ENCODE results near the gene CISTR. TPM values are rescaled to one million over a fixed set of nuclear protein-coding genes. Genes with fewer than 3 reads are reported as not detected.

The CISTR gene
- total and polyA plus RNA-seq, 2 experiments from 2014 or later: not detected

DNA sequence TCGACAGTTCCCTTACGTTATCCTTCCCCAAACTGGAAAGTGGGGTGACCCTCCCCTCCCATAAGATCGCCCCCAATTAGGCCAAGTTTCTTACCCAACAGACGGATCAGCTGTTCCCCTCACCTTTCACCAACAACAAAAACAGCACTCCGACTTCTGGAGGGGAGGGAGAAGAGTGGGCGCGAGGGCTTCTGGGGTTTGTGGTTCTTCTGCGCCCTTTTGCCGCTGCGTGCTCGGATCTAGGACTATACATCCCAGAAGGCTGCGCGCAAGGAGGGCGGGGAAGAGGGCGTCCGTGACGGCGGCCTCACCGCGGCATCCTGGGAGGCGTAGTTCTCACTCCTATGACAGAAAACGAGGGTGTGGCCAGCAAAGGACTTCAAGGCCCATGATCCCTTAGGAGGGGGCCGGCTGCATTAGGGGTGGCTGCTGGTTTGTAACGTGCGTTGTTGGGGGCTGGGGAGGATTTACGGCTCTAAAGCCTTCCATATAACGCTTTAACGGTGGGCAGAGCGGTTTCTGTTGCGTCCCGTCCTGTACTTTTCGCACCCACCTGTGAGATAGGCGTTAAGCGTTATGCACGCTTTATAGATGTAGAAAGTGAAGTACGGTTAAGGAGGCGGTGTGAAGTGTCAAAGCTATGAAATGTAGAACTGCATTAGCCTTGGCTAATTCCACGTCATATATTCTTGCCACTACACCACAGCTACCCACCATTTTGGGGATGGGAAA is 24.3 kb downstream of the CISTR start, which contains the start of gene CALCOCO1 (continued):
- no peak for TF ChIP-seq ZNF462 (CRISPR knock-in tag; IDR thresholded peaks at IDR 0.05)
- no peak for TF ChIP-seq NANOG (IDR thresholded peaks at IDR 0.05; ENCODE audit: borderline replicate concordance)
- TF ChIP-seq REST (IDR thresholded peaks at IDR 0.05; ENCODE audit: unreplicated experiment): no peak

DNA sequence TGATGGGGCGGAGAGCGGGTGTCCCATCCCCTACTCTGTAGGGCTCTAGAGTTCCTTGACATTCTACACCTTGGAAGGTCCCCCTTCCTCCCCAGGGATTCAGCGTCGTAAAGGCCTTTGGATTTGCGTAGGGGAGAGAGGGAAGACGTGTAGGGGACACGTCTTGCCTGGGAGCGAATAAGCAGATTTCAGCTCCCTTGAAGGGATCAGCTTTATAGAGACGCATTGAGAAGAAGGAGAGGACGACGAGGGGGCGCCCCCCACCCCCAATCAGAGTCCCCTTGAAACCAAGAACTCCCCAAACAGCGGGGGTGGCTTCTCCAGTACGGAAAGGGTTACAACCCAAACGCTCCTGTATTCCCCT is 24.9 kb downstream of the CISTR start:
- Histone ChIP-seq H3K79me2 (replicated peaks; ENCODE audit: insufficient read depth) (no peaks in the 10 kb centered on the region), H3K36me3 (ENCODE audit: insufficient read depth) (no peaks in the 10 kb centered on the region), H3K4me1 (ENCODE audit: insufficient read depth) (peaks cover 8% of the 10 kb centered on the region; the same call in 1 of the 2 replicates), H2AFZ (peak overlapping the region; percentile 7; the same call in 1 of the 2 replicates), H3K27ac (ENCODE audit: low read depth) (no peak overlapping the region), H3K4me2 (peak overlapping the region; percentile 73), H4K20me1 (replicated peaks; ENCODE audit: insufficient read depth) (no peaks in the 10 kb centered on the region), H3K4me3 (peak overlapping the region; percentile 58), H3K27me3 (ENCODE audit: insufficient read depth) (no peaks in the 10 kb centered on the region; the same call in 1 of the 2 replicates), H3K9me2 (ENCODE audit: insufficient read depth) (no peaks in the 10 kb centered on the region), H3F3A (replicated peaks; ENCODE audit: low read depth) (no peaks in the 10 kb centered on the region)
- Mint-ChIP-seq H3K9me3 (peaks cover 2% of the 10 kb centered on the region; the same call in 2 of the 3 replicates), H3K27me3 (ENCODE audit: insufficient read depth, low read depth, poor library complexity) (peaks cover 13% of the 10 kb centered on the region), H3K4me1 (peaks cover 16% of the 10 kb centered on the region; the same call in 2 of the 3 replicates), H3K27ac (peak overlapping the region; percentile 82), H3K36me3 (ENCODE audit: low read depth) (no peaks in the 10 kb centered on the region), H3K4me3 (peak overlapping the region; percentile 93)
- ATAC-seq (peak; percentile 35), DNase-seq (ENCODE audit: low spot score) (peak; percentile 55)
- TF ChIP-seq CTCF (conservative IDR thresholded peaks at IDR 0.05; ENCODE audit: low read depth in 2 of 2): no peak
- TF ChIP-seq, protein P1, sequence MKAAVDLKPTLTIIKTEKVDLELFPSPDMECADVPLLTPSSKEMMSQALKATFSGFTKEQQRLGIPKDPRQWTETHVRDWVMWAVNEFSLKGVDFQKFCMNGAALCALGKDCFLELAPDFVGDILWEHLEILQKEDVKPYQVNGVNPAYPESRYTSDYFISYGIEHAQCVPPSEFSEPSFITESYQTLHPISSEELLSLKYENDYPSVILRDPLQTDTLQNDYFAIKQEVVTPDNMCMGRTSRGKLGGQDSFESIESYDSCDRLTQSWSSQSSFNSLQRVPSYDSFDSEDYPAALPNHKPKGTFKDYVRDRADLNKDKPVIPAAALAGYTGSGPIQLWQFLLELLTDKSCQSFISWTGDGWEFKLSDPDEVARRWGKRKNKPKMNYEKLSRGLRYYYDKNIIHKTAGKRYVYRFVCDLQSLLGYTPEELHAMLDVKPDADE (IDR thresholded peaks at IDR 0.05): no peak

Measured in GM23338 (cell line).